Mesenchymal stem cell (in vitro differentiated cells and primary cell): ENCODE data around the gene XKRX.

Source experiments
- DNase-seq: peaks from one replicate; pipeline ENCODE4 v3.0.0-alpha.2; 2013
- H2AFZ ChIP-seq: one replicate; pipeline ENCODE4 v1.6.1; 2013; ENCODE audit warnings: low read depth, mild to moderate bottlenecking, control low read depth, inconsistent platforms, low read length, moderate library complexity
- H2AK5ac ChIP-seq: 2 replicates; pipeline ENCODE4 v1.6.1; 2013; ENCODE audit warnings: low read length, moderate library complexity, mild to moderate bottlenecking, inconsistent platforms; ENCODE audit not compliant: severe bottlenecking
- H2BK120ac ChIP-seq: one replicate; pipeline ENCODE4 v1.6.1; 2013; ENCODE audit warnings: low read depth, mild to moderate bottlenecking, inconsistent platforms, low read length, moderate library complexity
- H2BK12ac ChIP-seq, 2 experiments: one replicate each; pipeline ENCODE4 v1.6.1; 2013; ENCODE audit warnings: inconsistent platforms in 2 of 2, low read length in 2 of 2, mild to moderate bottlenecking in 2 of 2, moderate library complexity in 2 of 2, control low read depth in 1 of 2
- H2BK15ac ChIP-seq: one replicate; pipeline ENCODE4 v1.6.1; 2013; ENCODE audit warnings: mild to moderate bottlenecking, low read depth, inconsistent platforms; ENCODE audit not compliant: poor library complexity, severe bottlenecking
- H2BK5ac ChIP-seq: 2 replicates; pipeline ENCODE4 v1.6.1; 2013; ENCODE audit warnings: low read depth, mild to moderate bottlenecking, low read length, control low read depth, inconsistent platforms; ENCODE audit not compliant: poor library complexity, severe bottlenecking
- H3K14ac ChIP-seq, 2 experiments: one replicate each; pipeline ENCODE4 v1.6.1; 2013; ENCODE audit warnings: inconsistent platforms in 2 of 2, low read length in 2 of 2, control low read depth in 1 of 2, mild to moderate bottlenecking in 1 of 2, moderate library complexity in 1 of 2
- H3K18ac ChIP-seq, 2 experiments: one replicate each; pipeline ENCODE4 v1.6.1; 2013; ENCODE audit warnings: inconsistent platforms in 2 of 2, low read length in 2 of 2, control low read depth in 1 of 2, low read depth in 1 of 2, mild to moderate bottlenecking in 1 of 2
- H3K23ac ChIP-seq, 2 experiments: one replicate each; pipeline ENCODE4 v1.6.1; 2013; ENCODE audit warnings: inconsistent platforms in 2 of 2, low read length in 2 of 2, mild to moderate bottlenecking in 2 of 2, moderate library complexity in 2 of 2, control low read depth in 1 of 2
- H3K27ac ChIP-seq: 2 replicates; pipeline ENCODE4 v1.5.1; 2013; ENCODE audit warnings: mild to moderate bottlenecking, moderate library complexity, low read length, control low read depth, inconsistent platforms; ENCODE audit not compliant: poor library complexity, severe bottlenecking
- H3K27me3 ChIP-seq, 2 experiments: 2 replicates each; pipeline versions ENCODE4 v1.6.1 to v1.7.0; 2013; ENCODE audit warnings: low read length in 2 of 2, mild to moderate bottlenecking in 2 of 2, moderate library complexity in 2 of 2, control low read depth in 1 of 2, inconsistent platforms in 1 of 2; ENCODE audit not compliant: control insufficient read depth in 1 of 2, insufficient read depth in 1 of 2
- H3K36me3 ChIP-seq, 2 experiments: 2 replicates each; pipeline versions ENCODE4 v1.6.1 to v1.7.0; 2013; ENCODE audit warnings: low read length in 2 of 2, control low read depth in 1 of 2, inconsistent platforms in 1 of 2, low read depth in 1 of 2, mild to moderate bottlenecking in 1 of 2; ENCODE audit not compliant: insufficient read depth in 2 of 2, control insufficient read depth in 1 of 2
- H3K4ac ChIP-seq, 2 experiments: one replicate each; pipeline ENCODE4 v1.6.1; 2013; ENCODE audit warnings: inconsistent platforms in 2 of 2, low read length in 2 of 2, mild to moderate bottlenecking in 2 of 2, moderate library complexity in 2 of 2, control low read depth in 1 of 2, low read depth in 1 of 2
- H3K4me1 ChIP-seq: 2 replicates; pipeline ENCODE4 v1.6.1; 2013; ENCODE audit warnings: low read depth, low read length, control low read depth; ENCODE audit not compliant: control insufficient read depth, insufficient read depth
- H3K4me2 ChIP-seq: 2 replicates; pipeline ENCODE4 v1.6.1; 2013; ENCODE audit warnings: low read length, mild to moderate bottlenecking, inconsistent platforms; ENCODE audit not compliant: poor library complexity, severe bottlenecking
- H3K4me3 ChIP-seq, 2 experiments: 2 replicates each; pipeline versions ENCODE4 v1.5.1 to v1.7.0; 2013; ENCODE audit warnings: low read length in 2 of 2, mild to moderate bottlenecking in 2 of 2, control low read depth in 1 of 2, low read depth in 1 of 2; ENCODE audit not compliant: insufficient read depth in 1 of 2
- H3K79me1 ChIP-seq: replicated peaks from 2 replicates; pipeline ENCODE4 v1.6.1; 2013; ENCODE audit warnings: mild to moderate bottlenecking, control low read depth, low read length, inconsistent platforms; ENCODE audit not compliant: poor library complexity, severe bottlenecking
- H3K9ac ChIP-seq: 2 replicates; pipeline ENCODE4 v1.7.0; 2013; ENCODE audit warnings: mild to moderate bottlenecking, low read length, moderate library complexity
- H3K9me3 ChIP-seq: 2 replicates; pipeline ENCODE4 v1.7.0; 2013; ENCODE audit warnings: mild to moderate bottlenecking, low read length; ENCODE audit not compliant: control insufficient read depth
- H4K8ac ChIP-seq: one replicate; pipeline ENCODE4 v1.6.1; 2013; ENCODE audit warnings: inconsistent platforms, mild to moderate bottlenecking, low read length, moderate library complexity
- H4K91ac ChIP-seq: one replicate; pipeline ENCODE4 v1.6.1; 2013; ENCODE audit warnings: mild to moderate bottlenecking, low read length, inconsistent platforms
- WGBS: methylation state at CpG from one replicate; pipeline ENCODE4 v1.1.7; 2013; ENCODE audit warnings: mixed read lengths; 5-methylcytosine and 5-hydroxymethylcytosine counted together

Gene XKRX

DNA sequence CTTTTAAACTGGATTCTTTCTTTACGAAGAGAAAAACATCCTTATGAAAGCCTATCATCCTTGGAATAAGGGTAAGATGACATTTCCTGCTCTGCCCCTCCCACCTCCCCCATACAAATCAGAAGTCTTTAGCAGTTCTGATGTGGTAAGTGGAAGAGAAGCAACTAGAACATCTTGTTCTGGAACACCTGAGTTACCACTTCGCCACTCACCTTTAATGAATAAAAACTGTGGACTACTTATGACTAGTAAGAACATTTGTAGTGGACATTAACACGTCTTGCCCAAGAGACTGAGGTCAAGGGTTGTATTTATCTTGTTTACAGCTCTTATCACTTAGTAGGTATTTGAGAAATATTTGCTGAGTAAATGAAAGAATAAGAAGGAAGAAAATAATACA is 4.3 kb downstream of the XKRX start:
- Histone ChIP-seq H3K4me3 (no peak overlapping the region), H4K8ac (no peak overlapping the region), H3K14ac (no peak overlapping the region), H3K18ac (no peak overlapping the region), H3K9me3 (no peaks in the 10 kb centered on the region), H3K9ac (no peak overlapping the region), H3K4ac (no peak overlapping the region), H3K4me2 (no peak overlapping the region), H2BK120ac (no peak overlapping the region), H3K27me3 (peaks cover 8 to 24% of the 10 kb centered on the region in 2 experiments), H4K91ac (no peak overlapping the region), H2AFZ (no peak overlapping the region), H3K4me1 (peaks cover 7% of the 10 kb centered on the region), H2BK12ac (no peak overlapping the region), H3K79me1 (no peaks in the 10 kb centered on the region), H2BK5ac (no peak overlapping the region), H3K27ac (no peak overlapping the region), H3K23ac (no peak overlapping the region), H2AK5ac (no peak overlapping the region), H3K36me3 (no peaks in the 10 kb centered on the region), H2BK15ac (no peak overlapping the region)
- DNase-seq, result no peak
- 67% methylated on average over 1 of the region's 3 CpGs for WGBS

- Histone ChIP-seq H3K4ac (no peak overlapping the region), H2AK5ac (no peak overlapping the region), H2BK120ac (no peak overlapping the region), H3K79me1 (no peaks in the 10 kb centered on the region), H3K4me1 (no peaks in the 10 kb centered on the region), H3K9me3 (no peaks in the 10 kb centered on the region), H3K4me3 (no peak overlapping the region), H3K4me2 (no peak overlapping the region), H3K14ac (no peak overlapping the region), H2BK5ac (no peak overlapping the region), H3K23ac (no peak overlapping the region), H3K36me3 (no peaks in the 10 kb centered on the region), H3K9ac (no peak overlapping the region), H2BK12ac (no peak overlapping the region), H2BK15ac (no peak overlapping the region), H3K27ac (no peak overlapping the region), H4K91ac (no peak overlapping the region), H4K8ac (no peak overlapping the region), H3K18ac (no peak overlapping the region), H3K27me3 (peaks cover 0 to 40% of the 10 kb centered on the region in 2 experiments), H2AFZ (no peak overlapping the region)
- DNase-seq, result no peak
- no CpG with 5 or more reads among the region's 2 CpGs for WGBS
Measured at GRCh38 chrX:100915562-100915961, 13.2 kb downstream of the XKRX start.

GRCh38 chrX:100913111-100913510 is 15.6 kb downstream of the XKRX start:
- no peak overlapping the region for H3K14ac ChIP-seq
- H2AFZ ChIP-seq, result no peak overlapping the region
- no peak overlapping the region for H3K9ac ChIP-seq
- no peak overlapping the region for H3K23ac ChIP-seq
- DNase-seq, result no peak
- H3K79me1 ChIP-seq, result no peaks in the 10 kb centered on the region
- no peak overlapping the region for H3K4ac ChIP-seq
- no peaks in the 10 kb centered on the region for H3K36me3 ChIP-seq
- no peak overlapping the region for H3K18ac ChIP-seq
- 95% methylated on average over 1 of the region's 3 CpGs for WGBS
- H3K4me2 ChIP-seq, result no peak overlapping the region
- no peak overlapping the region for H4K91ac ChIP-seq
- H2BK120ac ChIP-seq, result no peak overlapping the region
- no peaks in the 10 kb centered on the region for H3K9me3 ChIP-seq
- H3K4me1 ChIP-seq, result no peaks in the 10 kb centered on the region
- no peak overlapping the region for H4K8ac ChIP-seq
- no peak overlapping the region for H2AK5ac ChIP-seq
- no peak overlapping the region for H2BK5ac ChIP-seq
- no peak overlapping the region for H2BK12ac ChIP-seq
- H3K4me3 ChIP-seq, result no peak overlapping the region
- peaks cover 0 to 30% of the 10 kb centered on the region in 2 experiments for H3K27me3 ChIP-seq
- no peak overlapping the region for H3K27ac ChIP-seq
- H2BK15ac ChIP-seq, result no peak overlapping the region

- DNase-seq, result no peak
- no peak overlapping the region for H3K18ac ChIP-seq
Measured at GRCh38 chrX:100911731-100912130, 17.0 kb downstream of the XKRX start.

More at GRCh38 chrX:100911731-100912130, 17.0 kb downstream of the XKRX start:
- H3K36me3 ChIP-seq, result no peaks in the 10 kb centered on the region
- no peak overlapping the region for H2AK5ac ChIP-seq
- no peak overlapping the region for H3K4me3 ChIP-seq
- no peak overlapping the region for H3K27ac ChIP-seq
- H3K9ac ChIP-seq, result no peak overlapping the region
- no peak overlapping the region for H3K14ac ChIP-seq
- H3K23ac ChIP-seq, result no peak overlapping the region
- WGBS, result no CpG with 5 or more reads among the region's 1 CpG
- H3K79me1 ChIP-seq, result no peaks in the 10 kb centered on the region
- H3K4me2 ChIP-seq, result no peak overlapping the region
- H2BK15ac ChIP-seq, result no peak overlapping the region
- no peak overlapping the region for H2BK120ac ChIP-seq
- no peaks in the 10 kb centered on the region for H3K9me3 ChIP-seq
- no peak overlapping the region for H2BK5ac ChIP-seq
- no peak overlapping the region for H4K8ac ChIP-seq
- H3K27me3 ChIP-seq, result peaks cover 0 to 27% of the 10 kb centered on the region in 2 experiments
- no peak overlapping the region for H2BK12ac ChIP-seq
- no peak overlapping the region for H3K4ac ChIP-seq
- no peak overlapping the region for H4K91ac ChIP-seq
- H2AFZ ChIP-seq, result no peak overlapping the region
- no peaks in the 10 kb centered on the region for H3K4me1 ChIP-seq
